Adipocyte (in vitro differentiated cells): Measurements from ENCODE around the gene ZNF143.

Source experiments
- DNase-seq: peaks from one replicate; pipeline ENCODE4 v3.0.0-alpha.2; 2015; ENCODE audit warnings: low read depth
- H3K27me3 ChIP-seq: replicated peaks from 2 replicates; pipeline ENCODE4 v1.7.0; 2013; ENCODE audit warnings: mild to moderate bottlenecking, low read length, moderate library complexity; ENCODE audit not compliant: control insufficient read depth, insufficient read depth
- H3K36me3 ChIP-seq: 2 replicates; pipeline ENCODE4 v1.7.0; 2013; ENCODE audit warnings: low read length, mild to moderate bottlenecking, moderate library complexity; ENCODE audit not compliant: control insufficient read depth, insufficient read depth, severe bottlenecking
- H3K4me1 ChIP-seq: 2 replicates; pipeline ENCODE4 v1.7.0; 2013; ENCODE audit warnings: mild to moderate bottlenecking, low read length, moderate library complexity; ENCODE audit not compliant: control insufficient read depth, insufficient read depth
- H3K4me3 ChIP-seq: 2 replicates; pipeline ENCODE4 v1.7.0; 2013; ENCODE audit warnings: mild to moderate bottlenecking, low read length, moderate library complexity
- H3K9ac ChIP-seq: 2 replicates; pipeline ENCODE4 v1.7.0; 2013; ENCODE audit warnings: mild to moderate bottlenecking, low read length, moderate library complexity
- H3K9me3 ChIP-seq: 2 replicates; pipeline ENCODE4 v1.7.0; 2013; ENCODE audit warnings: mild to moderate bottlenecking, low read length, moderate library complexity; ENCODE audit not compliant: control insufficient read depth

ZNF143 gene

GRCh38 chr11:9462172-9462799 lies 1.5 kb downstream of the ZNF143 start:
- no peaks in the 10 kb centered on the region for H3K27me3 ChIP-seq
- peaks cover 17% of the 10 kb centered on the region for H3K4me1 ChIP-seq
- peak overlapping the region; percentile 100 for H3K9ac ChIP-seq
- no peaks in the 10 kb centered on the region for H3K36me3 ChIP-seq
- DNase-seq, result peak; percentile 49
- H3K9me3 ChIP-seq, result no peaks in the 10 kb centered on the region
- H3K4me3 ChIP-seq, result peak overlapping the region; percentile 92

DNA sequence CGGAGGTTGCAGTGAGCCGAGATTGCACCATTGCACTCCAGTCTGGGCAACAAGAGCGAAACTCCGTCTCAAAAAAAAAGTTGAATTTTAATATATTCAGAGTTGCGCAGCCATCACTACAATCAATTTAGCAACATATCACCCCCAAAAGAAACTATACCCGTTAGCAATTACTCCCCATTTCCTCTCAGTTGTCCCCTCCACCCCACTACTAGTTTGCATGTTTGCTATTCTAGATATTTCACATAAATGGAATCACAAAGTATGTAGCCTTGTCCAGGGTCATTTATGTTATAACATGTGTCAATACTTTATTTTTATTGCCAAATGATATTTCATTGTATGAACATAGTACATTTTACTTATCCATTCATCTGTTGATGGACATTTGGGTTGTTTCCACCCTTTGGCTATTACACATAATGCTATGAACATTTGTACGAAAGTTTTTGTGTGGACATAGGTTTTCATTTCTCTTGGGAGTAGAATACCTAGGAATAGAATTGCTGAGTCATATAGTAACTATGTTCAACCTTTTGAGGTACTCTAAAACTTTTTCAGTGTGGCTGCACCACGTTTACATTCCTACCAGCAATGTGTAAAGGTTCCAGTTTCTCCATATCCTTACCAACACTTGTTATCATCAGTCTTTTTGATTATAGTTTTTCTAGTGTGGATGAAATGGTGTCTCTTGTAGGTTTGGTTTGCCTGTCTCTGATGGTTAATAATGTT lies 2.2 kb downstream of the ZNF143 start:
- Histone ChIP-seq H3K27me3 (no peaks in the 10 kb centered on the region), H3K4me1 (peaks cover 17% of the 10 kb centered on the region), H3K4me3 (no peak overlapping the region), H3K9me3 (no peaks in the 10 kb centered on the region), H3K9ac (no peak overlapping the region), H3K36me3 (no peaks in the 10 kb centered on the region)
- DNase-seq, result no peak

GRCh38 chr11:9470765-9471164 lies 10.0 kb downstream of the ZNF143 start:
- no peak for DNase-seq
- peaks cover 36% of the 10 kb centered on the region for H3K36me3 ChIP-seq
- no peak overlapping the region for H3K4me3 ChIP-seq
- no peaks in the 10 kb centered on the region for H3K27me3 ChIP-seq
- H3K9ac ChIP-seq, result no peak overlapping the region
- H3K9me3 ChIP-seq, result no peaks in the 10 kb centered on the region
- H3K4me1 ChIP-seq, result no peaks in the 10 kb centered on the region

DNA sequence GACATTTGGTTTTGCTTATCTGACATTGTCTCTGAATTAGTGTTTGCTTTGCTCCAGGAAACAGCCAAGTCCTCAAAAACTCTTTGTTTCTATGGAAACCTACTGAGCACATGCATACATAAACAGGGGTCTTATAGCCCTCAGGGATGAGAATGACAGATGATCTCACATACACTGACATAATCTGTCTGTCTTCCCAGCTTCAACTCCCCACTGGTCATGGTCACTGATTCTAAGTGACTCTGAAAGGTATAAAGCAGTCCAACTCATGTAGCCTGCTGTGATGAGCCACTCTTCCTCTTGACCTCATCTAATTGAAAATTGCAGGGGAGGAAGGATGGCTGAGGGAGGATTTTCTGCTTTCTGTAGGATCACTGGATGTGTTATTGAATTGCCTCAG lies 12.6 kb downstream of the ZNF143 start:
- Histone ChIP-seq H3K9me3 (no peaks in the 10 kb centered on the region), H3K4me3 (no peak overlapping the region), H3K9ac (no peak overlapping the region), H3K36me3 (peaks cover 45% of the 10 kb centered on the region), H3K4me1 (no peaks in the 10 kb centered on the region), H3K27me3 (no peaks in the 10 kb centered on the region)
- no peak for DNase-seq

- H3K4me3 ChIP-seq, result no peak overlapping the region
- no peak overlapping the region for H3K9ac ChIP-seq
- peaks cover 47% of the 10 kb centered on the region for H3K36me3 ChIP-seq
- no peak for DNase-seq
- H3K9me3 ChIP-seq, result no peaks in the 10 kb centered on the region
- no peaks in the 10 kb centered on the region for H3K4me1 ChIP-seq
- no peaks in the 10 kb centered on the region for H3K27me3 ChIP-seq
These were observed 19.1 kb downstream of the ZNF143 start for GRCh38 chr11:9479899-9480298.

GRCh38 chr11:9489080-9489765 lies 28.4 kb downstream of the ZNF143 start:
- Histone ChIP-seq H3K9me3 (no peaks in the 10 kb centered on the region), H3K4me3 (peak overlapping the region; percentile 36), H3K9ac (peak overlapping the region; percentile 75), H3K27me3 (no peaks in the 10 kb centered on the region), H3K36me3 (peaks cover 18% of the 10 kb centered on the region), H3K4me1 (peaks cover 26% of the 10 kb centered on the region)
- DNase-seq, result peak; percentile 77

DNA sequence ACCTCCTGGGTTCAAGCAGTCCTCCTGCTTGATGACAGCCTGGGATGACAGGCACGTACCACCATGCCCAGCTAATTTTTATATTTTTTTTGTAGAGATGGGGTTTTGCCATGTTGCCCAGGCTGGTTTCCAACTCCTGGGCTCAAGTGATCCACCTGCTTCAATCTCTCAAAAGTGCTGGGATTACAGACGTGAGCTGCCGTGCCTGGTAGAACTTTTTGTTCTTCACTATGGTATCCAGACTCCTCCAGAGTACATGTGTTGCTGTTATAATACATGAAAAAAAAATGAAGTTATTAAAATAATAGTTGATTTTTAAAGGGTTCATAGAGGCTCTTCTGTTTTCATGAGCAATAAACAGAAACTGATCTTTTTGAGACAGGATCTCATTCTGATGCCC lies 29.6 kb downstream of the ZNF143 start:
- Histone ChIP-seq H3K27me3 (no peaks in the 10 kb centered on the region), H3K9ac (no peak overlapping the region), H3K4me1 (peaks cover 26% of the 10 kb centered on the region), H3K9me3 (no peaks in the 10 kb centered on the region), H3K36me3 (peaks cover 25% of the 10 kb centered on the region), H3K4me3 (no peak overlapping the region)
- DNase-seq, result no peak

DNA sequence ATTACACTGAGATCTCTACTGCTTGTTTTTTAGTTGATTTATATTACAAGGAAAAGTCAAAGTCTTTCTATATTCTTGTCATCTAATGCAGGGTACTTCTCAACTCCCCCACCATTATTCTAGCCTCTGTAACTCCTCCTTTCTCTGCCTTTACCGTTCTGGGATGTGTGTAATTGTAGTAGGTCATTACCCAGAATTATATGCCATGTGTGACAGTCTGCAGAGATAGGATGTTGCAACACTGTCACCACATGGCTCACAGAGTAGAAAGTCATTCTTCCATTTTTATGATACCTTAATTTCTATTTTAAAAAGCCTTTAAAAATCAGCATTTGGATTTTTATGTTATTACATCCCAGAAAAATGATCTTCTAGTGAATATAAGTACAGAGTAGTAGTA lies 32.7 kb downstream of the ZNF143 start:
- no peak overlapping the region for H3K4me3 ChIP-seq
- H3K4me1 ChIP-seq, result peaks cover 19% of the 10 kb centered on the region

DNA sequence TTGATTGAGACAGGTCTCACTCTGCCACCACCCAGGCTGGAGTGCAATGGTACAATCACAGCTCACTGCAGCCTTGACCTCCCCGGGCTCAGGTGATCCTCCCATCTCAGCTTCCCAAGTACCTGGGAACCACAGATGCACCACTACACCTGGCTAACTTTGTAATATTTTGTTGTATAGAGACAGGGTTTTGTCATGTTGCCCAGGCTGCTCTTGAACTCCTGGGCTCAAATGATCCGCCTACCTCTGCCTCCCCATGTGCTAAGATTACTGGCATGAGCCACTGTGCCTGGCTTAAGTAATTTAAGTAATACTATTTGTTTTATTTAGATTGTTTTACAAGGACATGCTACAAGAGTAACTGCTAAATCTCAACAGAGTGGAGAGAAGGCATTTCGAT lies 33.5 kb downstream of the ZNF143 start:
- DNase-seq, result no peak
- Histone ChIP-seq H3K36me3 (peaks cover 49% of the 10 kb centered on the region), H3K9ac (no peak overlapping the region), H3K4me1 (peaks cover 11% of the 10 kb centered on the region), H3K4me3 (no peak overlapping the region), H3K27me3 (no peaks in the 10 kb centered on the region), H3K9me3 (no peaks in the 10 kb centered on the region)

More for the DNA sequence above, 32.7 kb downstream of the ZNF143 start:
- H3K36me3 ChIP-seq, result peaks cover 40% of the 10 kb centered on the region
- H3K9me3 ChIP-seq, result no peaks in the 10 kb centered on the region
- no peak for DNase-seq
- H3K27me3 ChIP-seq, result no peaks in the 10 kb centered on the region
- no peak overlapping the region for H3K9ac ChIP-seq

DNA sequence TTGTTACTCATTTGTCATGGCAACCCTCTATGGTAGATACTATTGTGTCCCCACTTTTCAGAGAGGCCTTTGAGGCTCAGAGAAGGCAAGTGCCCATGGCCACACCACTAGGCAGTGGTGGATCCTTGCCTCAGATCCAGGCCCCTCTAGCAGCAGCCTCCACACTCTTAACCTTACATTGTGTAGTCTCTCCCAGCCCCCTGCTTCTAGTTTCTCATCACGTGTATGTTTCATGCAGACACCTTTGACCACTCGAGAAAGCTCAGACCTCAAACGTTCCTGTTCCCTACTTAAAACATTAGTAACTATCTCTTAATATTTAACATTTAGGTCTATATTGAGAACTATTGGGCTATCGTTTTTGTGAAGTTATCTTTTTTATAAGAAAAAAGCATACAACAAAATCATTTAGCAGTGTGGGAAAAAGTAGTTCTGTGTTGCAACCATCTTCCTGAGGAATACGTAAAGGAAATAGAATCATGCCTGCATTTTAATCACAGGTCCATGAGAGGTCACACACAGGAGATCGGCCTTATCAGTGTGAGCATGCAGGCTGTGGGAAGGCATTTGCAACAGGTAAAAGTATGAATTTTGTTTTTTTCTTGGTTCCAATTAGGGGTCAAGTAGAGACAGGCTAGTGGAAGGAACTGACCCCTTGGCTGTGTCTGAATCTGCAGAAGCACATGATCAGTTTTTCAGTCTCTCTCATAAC lies 35.1 kb downstream of the ZNF143 start:
- Histone ChIP-seq H3K4me1 (peaks cover 6% of the 10 kb centered on the region), H3K9ac (no peak overlapping the region), H3K27me3 (no peaks in the 10 kb centered on the region), H3K4me3 (no peak overlapping the region), H3K9me3 (no peaks in the 10 kb centered on the region), H3K36me3 (peaks cover 58% of the 10 kb centered on the region)
- no peak for DNase-seq

- no peak for DNase-seq
- no peak overlapping the region for H3K4me3 ChIP-seq
- peaks cover 61% of the 10 kb centered on the region for H3K36me3 ChIP-seq
- H3K4me1 ChIP-seq, result peaks cover 2% of the 10 kb centered on the region
- H3K9me3 ChIP-seq, result no peaks in the 10 kb centered on the region
- no peaks in the 10 kb centered on the region for H3K27me3 ChIP-seq
- H3K9ac ChIP-seq, result no peak overlapping the region
These were observed 37.8 kb downstream of the ZNF143 start for GRCh38 chr11:9498457-9499078.
